IMR-90 (cell line): ENCODE measurements around the gene PACSIN2. TPM values are rescaled to one million over a fixed set of nuclear protein-coding genes. Genes with fewer than 3 reads are reported as not detected.

ENCODE experiments used
- ATAC-seq: fragments of 200-7000 bp; cut with Tn5 transposase; 2 replicates; pipeline ENCODE4 v1.9.1; 2020; ENCODE audit warnings: low read depth, mild to moderate bottlenecking, moderate library complexity
- BruUV-seq: library from RNA; stranded (reverse); fragments of 400-500 nt; replicated peaks from 2 replicates; lab custom pipeline; 2021; lab: Mats Ljungman, UMichigan
- CTCF ChIA-PET: fragments of 300-600 bp; formaldehyde crosslinking; extraction: SDS; loops from one replicate; lab custom pipeline; 2021; ENCODE audit warnings: antibody characterized with exemption; lab: Yijun Ruan, JAX
- POLR2A ChIA-PET: fragments of 300-600 bp; sonication (Branson Sonifier 250); formaldehyde crosslinking; loops from one replicate; lab custom pipeline; 2022; ENCODE audit warnings: antibody characterized with exemption; ENCODE audit not compliant: unreplicated experiment; lab: Charles Lee
- DNase-seq: peaks from one replicate; pipeline ENCODE4 v3.0.0; 2013
- H2AFZ ChIP-seq: replicated peaks from 2 replicates; pipeline ENCODE3; 2013; ENCODE audit warnings: low read length, mild to moderate bottlenecking; ENCODE audit not compliant: poor library complexity
- H2AK5ac ChIP-seq: 2 replicates; pipeline ENCODE4 v1.6.1; 2013; ENCODE audit warnings: low read depth, low read length, inconsistent platforms
- H2AK9ac ChIP-seq: replicated peaks from 2 replicates; pipeline ENCODE3; 2013; ENCODE audit warnings: mild to moderate bottlenecking, low read depth, low read length, moderate library complexity; ENCODE audit not compliant: poor library complexity
- H2BK120ac ChIP-seq: 2 replicates; pipeline ENCODE4 v1.6.1; 2013; ENCODE audit warnings: low read depth, low read length, inconsistent platforms
- H2BK15ac ChIP-seq: 3 replicates; pipeline ENCODE4 v1.6.1; 2013; ENCODE audit warnings: low read depth, low read length, inconsistent platforms
- H2BK20ac ChIP-seq: 2 replicates; pipeline ENCODE4 v1.6.1; 2013; ENCODE audit warnings: low read depth, mild to moderate bottlenecking, inconsistent platforms, low read length, moderate library complexity
- H2BK5ac ChIP-seq: 2 replicates; pipeline ENCODE4 v1.6.1; 2013; ENCODE audit warnings: mild to moderate bottlenecking, low read depth, low read length, inconsistent platforms; ENCODE audit not compliant: poor library complexity, severe bottlenecking
- H3K14ac ChIP-seq: replicated peaks from 2 replicates; pipeline ENCODE4 v1.6.1; 2013; ENCODE audit warnings: low read depth, low read length, inconsistent platforms
- H3K18ac ChIP-seq: 2 replicates; pipeline ENCODE4 v1.6.1; 2013; ENCODE audit warnings: low read depth, low read length, control low read depth
- H3K23ac ChIP-seq: 2 replicates; pipeline ENCODE4 v1.6.1; 2013; ENCODE audit warnings: low read depth, low read length, inconsistent platforms
- H3K27ac ChIP-seq: 2 replicates; pipeline ENCODE4 v1.5.1; 2013; ENCODE audit warnings: mild to moderate bottlenecking, control low read depth, low read length; ENCODE audit not compliant: insufficient read depth
- H3K27me3 ChIP-seq: 2 replicates; pipeline ENCODE4 v1.6.1; 2013; ENCODE audit warnings: low read length; ENCODE audit not compliant: control insufficient read depth, insufficient read depth
- H3K36me3 ChIP-seq: 2 replicates; pipeline ENCODE4 v1.6.1; 2013; ENCODE audit warnings: low read length, mixed read lengths; ENCODE audit not compliant: control insufficient read depth, insufficient read depth
- H3K4ac ChIP-seq: 2 replicates; pipeline ENCODE4 v1.6.1; 2013; ENCODE audit warnings: low read depth, low read length, inconsistent platforms
- H3K4me1 ChIP-seq: 2 replicates; pipeline ENCODE4 v1.6.1; 2013; ENCODE audit warnings: low read length, mixed read lengths; ENCODE audit not compliant: control insufficient read depth, insufficient read depth
- H3K4me2 ChIP-seq: 2 replicates; pipeline ENCODE4 v1.6.1; 2013; ENCODE audit warnings: low read depth, mild to moderate bottlenecking, control low read depth, low read length, moderate library complexity
- H3K4me3 ChIP-seq: 2 replicates; pipeline ENCODE4 v1.5.1; 2013; ENCODE audit warnings: low read depth, mild to moderate bottlenecking, control low read depth, low read length, moderate library complexity; ENCODE audit not compliant: insufficient read depth
- H3K56ac ChIP-seq: 2 replicates; pipeline ENCODE4 v1.6.1; 2013; ENCODE audit warnings: low read length, inconsistent platforms; ENCODE audit not compliant: insufficient read depth; ENCODE audit errors: extremely low read depth
- H3K79me1 ChIP-seq, 2 experiments: 2 replicates each; pipeline ENCODE4 v1.6.1; 2013; ENCODE audit warnings: low read length in 2 of 2, inconsistent platforms in 1 of 2, low read depth in 1 of 2
- H3K9ac ChIP-seq: 2 replicates; pipeline ENCODE4 v1.6.1; 2013; ENCODE audit warnings: low read depth, low read length, control low read depth
- H3K9me1 ChIP-seq: 2 replicates; pipeline ENCODE4 v1.6.1; 2013; ENCODE audit warnings: low read length, inconsistent platforms; ENCODE audit not compliant: insufficient read depth
- H3K9me3 ChIP-seq: 2 replicates; pipeline ENCODE4 v1.6.1; 2013; ENCODE audit warnings: low read length; ENCODE audit not compliant: control insufficient read depth, insufficient read depth
- H4K20me1 ChIP-seq: 2 replicates; pipeline ENCODE4 v1.6.1; 2013; ENCODE audit warnings: low read length, inconsistent platforms; ENCODE audit not compliant: insufficient read depth
- H4K5ac ChIP-seq: 2 replicates; pipeline ENCODE4 v1.6.1; 2013; ENCODE audit warnings: mild to moderate bottlenecking, low read depth, low read length, control low read depth
- H4K8ac ChIP-seq, 2 experiments: 2 replicates each; pipeline ENCODE4 v1.6.1; 2013; ENCODE audit warnings: low read depth in 2 of 2, low read length in 2 of 2, control low read depth in 1 of 2, inconsistent platforms in 1 of 2
- H4K91ac ChIP-seq: 2 replicates; pipeline ENCODE4 v1.6.1; 2013; ENCODE audit warnings: low read depth, low read length, inconsistent platforms; ENCODE audit not compliant: insufficient read depth
- BHLHE40 ChIP-seq: fragments of 150-350 bp; IDR thresholded peaks from 2 replicates; pipeline ENCODE4 v1.6.1; 2016; ENCODE audit warnings: mild to moderate bottlenecking, low read depth, low read length
- NFE2L2 ChIP-seq: fragments of 150-350 bp; IDR thresholded peaks from 2 replicates; pipeline ENCODE4 v1.6.1; 2016; ENCODE audit warnings: low read depth, mild to moderate bottlenecking, low read length
- WGBS, 2 experiments: methylation state at CpG; one replicate each; pipeline versions ENCODE4 v1.1.5 to v1.1.7; 2013; ENCODE audit warnings: missing lambda C conversion rate in 2 of 2; ENCODE audit not compliant: insufficient read length in 1 of 2; ENCODE audit errors: extremely low coverage in 2 of 2; 5-methylcytosine and 5-hydroxymethylcytosine counted together
- dilution Hi-C: fragments of 300-500 bp; cut with HindIII; formaldehyde crosslinking; loops from one replicate; pipeline ENCODE4 v1.14.3; 2018; ENCODE audit warnings: low sequenced_read_pairs; ENCODE audit not compliant: unreplicated experiment
- in situ Hi-C: fragments of 300-500 bp; cut with MboI; formaldehyde crosslinking; loops from 3 replicates; pipeline ENCODE4 v1.14.3; 2019; ENCODE audit warnings: low sequenced_read_pairs, inconsistent platforms, mixed read lengths
- intact Hi-C: fragments of 100-400 bp; cut with micrococcal nuclease; formaldehyde crosslinking; loops from 2 replicates; pipeline ENCODE4 v1.10.0; 2022
- polyA plus RNA-seq, 3 experiments: library from polyadenylated mRNA; depleted of rRNA; stranded (reverse); fragments of >200 nt; gene quantifications; 2 replicates each; pipeline ENCODE4 v1.2.3, GENCODE V29; 2012; ENCODE audit warnings: low replicate concordance in 1 of 3
- total RNA-seq: library from RNA; depleted of rRNA; stranded (reverse); fragments of >200 nt; gene quantifications from 2 replicates; pipeline ENCODE4 v1.2.3, GENCODE V29; 2012

PACSIN2 gene
- total and polyA plus RNA-seq, 2 of the 4 experiments (the other 2 are of a cell fraction): 85.0 to 118 TPM

GRCh38 chr22:42855721-42856120, 159.2 kb downstream of the PACSIN2 start (continued):
- no peak for TF ChIP-seq BHLHE40

- Histone ChIP-seq H2BK15ac (no peak overlapping the region), H3K14ac (no peak overlapping the region), H3K4me1 (peaks cover 2% of the 10 kb centered on the region; the same call in 1 of the 2 replicates), H3K56ac (no peak overlapping the region), H3K4me3 (no peak overlapping the region), H2BK120ac (no peak overlapping the region), H3K23ac (no peak overlapping the region), H3K4me2 (peak overlapping the region; percentile 96; the same call in 1 of the 2 replicates), H4K20me1 (peaks cover 54% of the 10 kb centered on the region), H3K79me1 (peaks cover 8 to 64% of the 10 kb centered on the region in 2 experiments; a peak in 3 of 4 replicates), H4K8ac (no peak overlapping the region), H3K9ac (0 out of 2 replicates have a peak overlapping the region, but pooled peaks have one; percentile 95), H3K18ac (no peak overlapping the region), H3K27ac (no peak overlapping the region), H2AK5ac (no peak overlapping the region), H3K36me3 (peaks cover 8% of the 10 kb centered on the region), H2AK9ac (no peak overlapping the region), H4K5ac (no peak overlapping the region), H3K9me1 (peaks cover 27% of the 10 kb centered on the region), H3K4ac (no peak overlapping the region), H2AFZ (no peak overlapping the region), H2BK5ac (no peak overlapping the region), H3K9me3 (0 out of 2 replicates have a peak, but pooled peaks cover 2% of the 10 kb centered on the region), H4K91ac (no peak overlapping the region), H3K27me3 (no peaks in the 10 kb centered on the region), H2BK20ac (no peak overlapping the region)
- dilution Hi-C loops (no loop called here), intact Hi-C loops (no loop called here), in situ Hi-C loops (no loop called here)
- no CpG with 5 or more reads among the region's 8 CpGs for WGBS, 2 experiments
- ATAC-seq (no peak), DNase-seq (no peak)
- TSS peak; percentile 49 for BruUV-seq
- ChIA-PET CTCF (interaction anchor here (0.7 kb wide), 1 partner anchor 59 kb away, joined by 3 read pairs; no protein-coding TSS in a partner anchor), POLR2A (interaction anchor here (1.4 kb wide), 1 partner anchor 239 kb away, joined by 3 read pairs; no protein-coding TSS in a partner anchor)
- TF ChIP-seq NFE2L2: no peak
These were observed 159.7 kb downstream of the PACSIN2 start for GRCh38 chr22:42855211-42855610.
